GM21515 (cell line): ENCODE data around the gene DOK7.

Experiments used
- ATAC-seq: cut with Tn5 transposase; IDR thresholded peaks from one replicate; pipeline ENCODE4 v1.9.1; 2021; ENCODE audit not compliant: unreplicated experiment

Gene DOK7

DNA sequence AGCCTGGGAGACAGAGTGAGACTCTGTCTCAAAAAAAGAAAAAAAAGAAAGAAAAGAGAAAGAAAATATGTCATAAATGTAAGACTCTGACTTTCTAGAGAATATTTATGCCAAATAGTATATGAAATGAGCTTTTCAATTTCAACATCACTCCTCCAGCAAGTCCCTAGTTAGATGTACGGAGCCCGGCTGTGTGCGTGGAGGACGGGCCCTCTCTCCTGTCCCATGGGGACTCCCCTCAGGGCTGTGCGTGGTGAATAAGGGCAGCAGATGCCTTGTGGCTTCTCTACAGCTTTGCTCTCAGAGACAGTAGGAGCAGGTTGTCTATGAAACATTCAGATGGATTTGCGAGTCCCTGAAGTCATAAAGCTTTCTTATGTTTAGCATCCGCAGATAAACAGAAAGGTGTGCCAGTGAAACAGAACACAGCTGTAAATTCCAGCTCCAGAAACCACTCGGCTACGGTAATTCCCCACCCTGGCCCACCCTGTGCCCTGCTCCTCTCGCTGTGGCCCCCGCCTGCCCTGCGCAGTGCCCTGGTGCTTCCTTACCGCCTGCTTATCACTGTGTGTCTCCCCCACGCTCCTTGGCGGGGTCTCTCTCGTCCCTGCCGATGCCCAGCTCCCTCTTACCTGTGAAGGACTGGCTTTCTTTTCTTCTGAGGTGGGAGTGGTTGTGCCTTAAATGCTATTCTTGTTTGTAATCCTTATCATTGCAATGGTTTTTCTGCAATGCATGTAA is 35.2 kb upstream of the DOK7 start:
- ATAC-seq, result no peak

DNA sequence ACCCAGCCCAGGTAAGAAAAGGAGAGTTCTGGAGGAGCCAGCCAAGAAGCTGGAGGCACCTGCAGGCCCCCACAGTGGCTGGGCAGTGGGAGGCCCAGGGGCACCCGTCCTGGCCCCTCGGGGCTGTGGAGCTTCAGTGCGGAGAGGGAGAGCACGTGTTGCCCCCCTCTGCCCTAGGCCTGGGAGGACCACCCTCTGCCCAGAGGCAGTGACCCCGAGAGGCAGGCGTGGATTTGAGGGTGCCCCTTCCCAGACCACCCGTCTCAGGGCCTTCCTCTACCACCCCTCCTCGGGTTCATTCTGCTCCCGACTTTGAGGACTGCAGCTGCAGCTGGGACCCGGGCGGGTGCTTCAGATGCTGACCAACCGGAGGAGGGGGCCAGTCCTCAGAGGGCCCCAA is 33.5 kb upstream of the DOK7 start:
- ATAC-seq, result no peak

DNA sequence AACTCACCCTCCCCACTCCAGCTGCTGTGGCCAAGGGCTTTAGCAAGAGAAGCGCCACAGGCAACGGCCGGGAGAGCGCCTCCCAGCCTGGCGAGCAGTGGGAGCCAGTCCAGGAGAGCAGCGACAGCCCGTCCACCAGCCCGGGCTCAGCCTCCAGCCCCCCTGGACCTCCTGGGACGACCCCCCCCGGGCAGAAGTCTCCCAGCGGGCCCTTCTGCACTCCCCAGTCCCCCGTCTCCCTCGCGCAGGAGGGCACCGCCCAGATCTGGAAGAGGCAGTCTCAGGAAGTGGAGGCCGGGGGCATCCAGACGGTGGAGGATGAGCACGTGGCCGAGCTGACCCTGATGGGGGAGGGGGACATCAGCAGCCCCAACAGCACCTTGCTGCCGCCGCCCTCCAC is 32.6 kb upstream of the DOK7 start:
- no peak for ATAC-seq

DNA sequence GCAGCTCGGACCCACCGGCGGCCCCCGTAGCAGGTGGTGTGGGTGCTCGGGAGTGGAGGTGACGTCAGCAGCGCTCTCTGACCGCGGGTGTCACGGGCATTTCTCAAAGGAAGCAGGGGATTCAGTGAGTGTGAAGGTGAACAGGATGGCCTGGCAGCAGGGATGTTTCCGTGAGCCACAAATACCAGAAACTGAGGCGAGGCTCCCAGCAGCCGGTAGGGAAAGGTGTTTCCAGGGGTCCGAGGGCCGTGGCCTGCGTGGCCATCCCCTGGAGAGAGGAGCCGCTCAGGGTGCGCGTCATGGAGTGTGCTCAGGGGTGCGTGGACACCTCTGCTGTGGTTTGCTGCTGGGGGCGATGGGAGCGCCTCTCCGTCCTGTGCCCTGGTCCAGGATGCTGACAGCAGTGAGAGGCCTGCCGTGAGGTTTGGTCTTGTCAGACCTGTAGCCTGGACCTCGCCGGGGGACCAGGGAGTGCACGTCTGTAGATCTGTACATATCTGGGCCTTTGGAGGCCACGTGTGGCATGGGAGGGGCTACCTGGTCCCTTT is 31.6 kb upstream of the DOK7 start:
- ATAC-seq, result no peak

DNA sequence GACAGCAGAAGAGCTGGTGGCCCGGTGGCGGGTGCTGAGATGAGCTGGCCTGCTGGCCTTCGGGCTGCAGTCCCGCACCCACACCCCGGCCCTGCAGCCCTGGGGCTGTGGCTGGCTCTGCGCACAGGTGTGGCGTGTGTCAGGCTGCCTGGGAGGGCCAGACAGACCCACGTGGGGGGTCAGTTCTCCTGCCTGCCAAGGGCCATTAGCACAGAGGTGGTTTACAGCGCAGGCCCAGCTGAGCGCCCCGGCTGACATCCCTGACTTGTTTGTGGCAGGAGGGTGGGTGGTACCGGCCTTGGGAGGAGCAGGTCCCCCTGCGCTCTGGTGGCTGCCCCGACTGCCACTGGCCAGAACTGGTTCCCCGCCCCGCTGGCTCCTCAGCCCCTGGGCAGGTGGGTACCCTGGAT is 30.7 kb upstream of the DOK7 start:
- no peak for ATAC-seq

DNA sequence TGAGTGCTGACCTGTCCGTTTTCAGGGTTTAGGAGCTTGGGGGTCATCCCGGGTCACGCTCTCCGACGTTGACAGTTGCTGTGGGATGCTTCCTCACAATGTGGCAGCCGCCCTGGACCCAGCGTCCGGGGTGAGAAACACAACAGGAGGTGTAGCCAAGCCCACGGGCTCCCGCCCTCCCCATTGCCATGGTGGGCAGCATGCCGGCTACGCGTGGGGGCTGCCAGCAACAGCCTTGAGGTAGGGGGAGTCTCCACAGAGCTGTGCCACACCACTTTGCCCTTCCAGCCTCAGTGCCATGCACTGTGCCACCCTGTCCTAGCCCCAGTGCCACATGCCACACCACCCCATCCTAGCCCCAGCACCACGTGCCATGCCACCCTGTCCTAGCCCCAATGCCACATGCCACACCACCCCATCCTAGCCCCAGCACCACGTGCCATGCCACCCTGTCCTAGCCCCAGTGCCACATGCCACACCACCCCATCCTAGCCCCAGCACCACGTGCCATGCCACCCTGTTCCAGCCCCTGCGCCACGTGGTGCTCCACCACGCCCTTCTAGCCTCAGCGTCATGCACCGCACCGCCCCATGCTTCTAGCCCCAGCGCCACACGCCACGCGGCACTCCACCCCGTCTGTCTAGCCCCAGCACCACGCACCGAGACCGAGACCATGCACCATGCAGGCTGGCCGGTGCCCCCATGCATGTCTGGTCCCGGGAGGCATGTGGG is 29.8 kb upstream of the DOK7 start:
- no peak for ATAC-seq

DNA sequence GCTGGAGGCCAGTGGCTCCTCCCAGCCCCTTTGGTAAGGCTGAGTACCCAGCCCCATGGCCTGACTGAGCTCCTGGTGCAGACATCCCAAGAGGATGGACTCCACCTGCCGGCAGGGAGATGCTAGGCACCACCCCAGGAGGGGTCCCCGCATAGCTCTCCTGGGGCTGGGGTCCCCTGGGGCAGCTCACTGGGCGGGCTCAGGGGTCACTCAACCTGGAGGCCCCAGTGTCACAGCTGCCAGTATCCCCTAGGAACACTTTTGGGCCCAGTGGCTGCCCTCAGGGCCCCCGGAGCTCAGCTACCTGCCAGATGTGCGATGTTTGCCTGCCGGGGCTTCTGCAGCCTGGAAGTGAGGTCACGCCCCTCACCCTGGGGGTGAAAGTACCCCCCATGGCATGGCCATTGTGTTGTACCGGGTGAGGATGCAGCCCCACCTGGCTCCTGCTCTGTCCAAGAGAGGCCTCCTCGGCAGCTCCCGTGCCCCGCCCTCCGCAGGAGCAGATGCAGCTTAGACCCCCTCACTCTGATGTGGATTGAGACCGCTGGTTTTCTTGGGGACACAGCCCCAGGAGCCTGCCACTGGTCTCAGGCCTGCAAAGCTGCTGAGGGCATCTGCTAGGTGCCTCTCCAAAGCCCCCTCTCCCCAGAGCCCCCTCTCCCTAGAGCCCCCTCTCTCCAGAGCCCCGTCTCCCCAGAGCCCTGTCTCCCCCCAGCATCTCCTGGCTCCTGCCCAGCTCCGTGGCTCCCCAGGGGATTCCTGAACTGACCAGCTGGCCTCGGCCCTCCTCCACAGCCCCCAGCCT is 28.0 kb upstream of the DOK7 start:
- no peak for ATAC-seq

DNA sequence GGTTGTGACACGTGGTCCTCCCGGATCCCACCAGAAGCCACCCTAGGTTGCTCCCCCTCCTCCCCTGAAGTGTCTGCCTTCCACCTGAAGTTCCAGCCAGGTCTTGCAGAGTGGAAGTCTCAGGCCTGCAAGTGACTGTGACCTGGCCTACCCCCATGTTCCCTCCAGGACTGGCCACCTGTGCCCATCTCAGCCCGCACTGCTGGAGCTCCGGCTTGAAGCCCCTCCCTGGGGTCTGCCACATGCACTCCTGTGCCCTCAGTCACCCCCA is 27.5 kb upstream of the DOK7 start:
- no peak for ATAC-seq

DNA sequence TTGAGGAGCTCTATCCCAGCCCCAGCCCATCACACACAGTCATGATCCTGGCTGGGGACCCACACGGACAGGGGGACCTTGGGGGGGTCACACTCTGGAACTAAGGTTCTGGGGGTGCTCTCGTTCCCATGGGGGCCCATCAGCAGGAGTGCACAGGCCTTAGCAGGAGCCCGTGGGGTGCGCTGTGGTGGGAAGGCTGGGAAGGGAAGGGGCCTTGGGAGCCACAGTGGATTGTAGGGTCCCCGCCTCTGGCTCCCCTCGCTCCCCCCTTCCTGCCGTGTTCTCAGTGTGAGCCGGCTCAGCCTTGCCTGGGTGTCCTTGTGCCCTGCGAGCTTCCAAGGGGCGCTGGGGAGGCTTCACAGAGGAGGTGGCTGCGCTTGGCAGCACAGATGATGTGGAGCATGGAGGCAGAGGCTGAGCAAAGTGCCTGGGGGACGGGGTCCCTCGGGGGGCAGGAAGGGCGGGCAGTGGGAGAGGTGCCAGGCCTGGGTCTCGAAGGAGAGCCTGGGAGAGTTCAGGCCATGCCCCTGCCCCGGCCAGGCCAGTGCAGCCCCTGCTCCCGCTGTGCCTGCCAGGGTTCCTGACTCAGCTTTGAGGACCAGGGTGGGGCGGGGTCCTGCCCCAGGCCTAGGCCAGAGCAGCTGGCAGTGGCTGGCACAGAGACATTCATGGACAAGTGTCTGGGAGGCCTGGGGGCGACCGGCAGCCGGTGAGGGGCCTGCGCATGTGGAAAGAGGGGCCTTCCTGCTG is 26.9 kb upstream of the DOK7 start:
- no peak for ATAC-seq

DNA sequence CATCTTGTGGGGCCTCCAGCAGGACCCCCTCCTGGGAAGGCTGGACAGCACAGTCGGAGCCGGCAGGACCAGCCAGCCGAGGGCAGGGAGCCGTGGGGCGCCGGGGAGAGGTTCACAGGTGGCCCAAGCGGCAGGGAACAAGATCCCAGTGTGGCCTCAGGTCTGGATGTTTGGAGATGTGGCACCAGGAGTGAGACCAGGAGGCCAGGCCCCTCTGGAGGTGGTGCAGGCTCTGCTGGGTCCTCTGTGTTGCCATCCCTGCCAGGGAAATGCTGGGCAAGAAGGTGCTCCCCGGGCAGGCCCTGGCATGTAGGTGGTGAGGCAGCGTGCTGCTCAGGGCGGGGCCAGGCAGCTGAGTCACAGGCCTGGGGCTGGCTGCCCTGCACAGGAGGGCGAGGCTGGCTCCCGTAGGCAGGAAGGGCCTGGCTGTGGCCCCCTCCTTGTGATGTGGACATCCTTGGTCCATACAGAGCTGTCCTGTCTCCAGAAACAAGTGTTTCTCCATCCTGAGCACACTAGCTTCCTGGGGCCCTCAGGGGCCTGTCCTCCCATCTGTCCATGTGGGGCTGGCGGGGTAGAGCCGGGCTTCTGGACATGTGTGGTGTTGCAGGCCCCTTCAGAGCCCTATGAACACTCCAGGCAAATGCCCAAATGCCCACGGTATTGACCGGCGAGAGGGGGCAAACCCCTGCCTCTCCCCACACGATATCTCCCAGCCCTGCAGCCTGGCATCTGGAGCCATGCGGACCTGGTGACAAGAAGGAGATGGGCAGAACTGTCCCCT is 26.1 kb upstream of the DOK7 start:
- no peak for ATAC-seq

DNA sequence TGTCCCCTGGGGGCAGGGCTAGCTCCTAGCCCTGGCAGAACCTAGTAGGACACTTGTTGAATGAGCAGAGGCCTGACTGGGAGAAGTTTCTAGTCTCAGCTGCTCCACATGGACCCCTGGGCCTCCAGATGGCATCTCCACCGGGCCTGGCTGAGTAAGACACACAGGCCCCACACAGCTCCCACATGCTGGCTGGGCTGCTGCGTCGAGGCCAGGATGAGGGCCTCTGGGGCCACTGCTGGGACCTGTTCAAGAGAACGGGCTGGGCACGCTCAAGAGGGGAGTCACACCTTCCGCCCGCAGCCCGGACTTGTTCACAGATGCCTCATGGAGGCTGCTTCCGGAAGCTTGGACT is 25.5 kb upstream of the DOK7 start:
- ATAC-seq, result no peak

DNA sequence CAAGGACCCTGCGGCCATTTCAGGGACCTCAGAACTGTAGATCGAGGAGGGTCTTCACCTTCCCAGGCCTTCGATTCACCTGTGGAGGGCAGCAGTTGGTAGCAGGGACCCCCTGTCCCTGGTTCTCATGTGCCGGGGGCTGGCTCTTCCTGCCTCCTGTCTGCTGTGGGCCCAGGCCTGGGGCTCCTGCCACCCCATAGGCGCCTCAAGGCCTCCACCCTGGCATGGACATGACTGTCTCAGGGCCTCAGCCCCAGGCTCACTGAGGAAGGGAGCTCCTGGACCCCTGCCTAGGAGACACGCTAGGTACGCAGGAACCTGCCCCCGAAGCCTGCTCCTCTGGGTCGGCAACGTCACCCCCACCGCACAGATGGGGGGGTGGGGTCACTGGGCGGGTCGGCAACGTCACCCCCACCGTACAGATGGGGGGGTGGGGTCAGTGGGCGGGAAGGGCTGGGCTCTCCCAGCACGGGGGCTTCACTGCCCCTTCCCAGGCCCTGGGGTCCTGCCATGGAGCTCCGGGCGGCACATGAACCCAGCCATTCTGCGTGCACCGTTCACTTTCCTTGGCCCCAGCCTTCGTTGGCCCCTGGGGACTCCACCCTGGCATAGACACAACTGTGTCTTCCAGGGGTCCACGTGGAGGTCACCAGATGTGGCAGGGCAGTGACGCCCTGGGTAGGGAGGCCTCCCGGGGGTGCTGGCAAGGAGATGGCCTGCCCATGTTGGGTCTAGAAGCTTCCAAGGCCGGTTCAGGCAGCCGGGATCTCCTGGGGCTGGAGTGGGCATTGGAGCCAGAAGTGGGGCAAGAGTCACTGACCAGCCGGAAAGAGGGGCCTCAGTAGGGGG is 24.9 kb upstream of the DOK7 start:
- ATAC-seq, result no peak

DNA sequence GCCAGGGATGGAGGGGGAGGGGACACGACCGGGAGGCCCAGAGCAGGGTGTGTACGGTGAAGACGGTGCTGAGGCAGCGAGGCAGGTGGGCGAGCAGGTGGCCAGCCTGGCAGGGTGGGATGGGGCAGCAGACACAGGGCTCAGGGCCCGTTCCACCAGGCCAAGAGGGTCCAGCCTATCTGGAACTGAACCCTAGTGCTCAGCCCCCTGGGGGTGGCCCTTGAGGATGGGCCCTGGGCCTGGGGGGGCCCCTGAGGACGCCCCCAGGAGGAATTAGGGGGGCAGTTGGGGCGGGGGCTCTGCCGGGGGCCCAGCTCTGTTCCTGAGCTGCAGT is 24.3 kb upstream of the DOK7 start:
- ATAC-seq, result no peak

DNA sequence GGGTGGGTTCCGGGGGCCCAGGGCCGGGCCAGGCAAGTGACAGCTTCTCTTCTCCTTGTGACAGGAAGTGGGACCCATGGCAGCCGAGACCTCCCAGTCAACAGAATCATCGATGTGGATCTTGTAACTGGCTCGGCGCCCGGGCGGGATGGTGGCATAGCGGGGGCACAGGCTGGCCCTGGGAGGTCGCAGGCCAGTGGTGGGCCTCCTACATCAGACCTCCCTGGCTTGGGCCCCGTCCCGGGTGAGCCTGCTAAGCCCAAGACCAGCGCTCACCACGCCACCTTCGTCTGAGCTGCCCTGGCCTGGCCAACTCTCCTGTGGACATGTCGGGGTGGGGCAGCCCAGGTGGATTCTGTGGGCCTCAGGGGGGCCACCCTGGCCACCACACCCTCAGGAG is 23.7 kb upstream of the DOK7 start:
- ATAC-seq, result no peak

DNA sequence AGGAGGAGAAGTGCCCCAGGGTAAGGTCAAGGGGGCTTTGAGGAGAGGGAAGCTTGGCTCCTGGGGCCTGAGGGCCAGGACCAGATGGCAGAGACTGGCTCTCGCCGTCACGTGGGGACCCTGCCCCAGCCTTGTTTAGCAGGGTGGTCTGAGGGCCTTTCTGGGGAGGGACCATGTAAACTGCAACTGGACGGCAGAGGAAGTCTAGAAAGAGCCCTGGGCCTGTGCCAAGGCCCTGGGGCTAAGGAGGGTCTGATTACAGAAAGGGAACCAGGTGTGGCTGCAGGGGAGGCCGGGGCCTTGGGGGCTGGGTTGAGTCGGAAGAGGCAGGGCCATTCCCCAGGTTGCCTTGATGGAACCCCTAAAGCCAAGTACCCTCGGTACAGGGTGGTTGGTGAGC is 23.1 kb upstream of the DOK7 start:
- no peak for ATAC-seq

DNA sequence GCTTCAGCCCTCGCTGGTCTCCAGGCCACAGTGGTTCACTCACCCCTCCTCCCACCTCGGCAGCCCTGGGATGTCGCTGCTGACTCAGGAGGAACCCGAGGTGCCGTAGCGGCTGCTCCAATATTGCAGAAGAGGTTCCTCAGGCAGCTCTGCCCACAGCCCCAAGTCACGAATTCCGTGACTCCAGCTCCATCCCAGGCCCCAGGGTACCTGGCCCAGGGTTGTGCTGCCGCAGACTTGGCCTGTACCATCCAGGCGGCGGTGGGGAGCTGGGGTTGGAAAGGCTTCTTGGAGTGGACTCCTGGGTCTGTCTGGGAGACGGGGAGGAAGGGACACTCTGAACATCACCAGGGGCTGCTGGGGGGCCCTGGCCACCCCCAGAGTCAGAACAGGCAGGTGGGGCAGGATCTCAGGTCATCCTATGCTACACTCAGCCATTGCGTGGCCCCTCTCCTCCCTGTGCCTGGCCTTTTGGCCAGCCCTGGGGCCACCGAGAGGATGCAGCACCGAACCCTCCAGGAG is 22.1 kb upstream of the DOK7 start:
- no peak for ATAC-seq

DNA sequence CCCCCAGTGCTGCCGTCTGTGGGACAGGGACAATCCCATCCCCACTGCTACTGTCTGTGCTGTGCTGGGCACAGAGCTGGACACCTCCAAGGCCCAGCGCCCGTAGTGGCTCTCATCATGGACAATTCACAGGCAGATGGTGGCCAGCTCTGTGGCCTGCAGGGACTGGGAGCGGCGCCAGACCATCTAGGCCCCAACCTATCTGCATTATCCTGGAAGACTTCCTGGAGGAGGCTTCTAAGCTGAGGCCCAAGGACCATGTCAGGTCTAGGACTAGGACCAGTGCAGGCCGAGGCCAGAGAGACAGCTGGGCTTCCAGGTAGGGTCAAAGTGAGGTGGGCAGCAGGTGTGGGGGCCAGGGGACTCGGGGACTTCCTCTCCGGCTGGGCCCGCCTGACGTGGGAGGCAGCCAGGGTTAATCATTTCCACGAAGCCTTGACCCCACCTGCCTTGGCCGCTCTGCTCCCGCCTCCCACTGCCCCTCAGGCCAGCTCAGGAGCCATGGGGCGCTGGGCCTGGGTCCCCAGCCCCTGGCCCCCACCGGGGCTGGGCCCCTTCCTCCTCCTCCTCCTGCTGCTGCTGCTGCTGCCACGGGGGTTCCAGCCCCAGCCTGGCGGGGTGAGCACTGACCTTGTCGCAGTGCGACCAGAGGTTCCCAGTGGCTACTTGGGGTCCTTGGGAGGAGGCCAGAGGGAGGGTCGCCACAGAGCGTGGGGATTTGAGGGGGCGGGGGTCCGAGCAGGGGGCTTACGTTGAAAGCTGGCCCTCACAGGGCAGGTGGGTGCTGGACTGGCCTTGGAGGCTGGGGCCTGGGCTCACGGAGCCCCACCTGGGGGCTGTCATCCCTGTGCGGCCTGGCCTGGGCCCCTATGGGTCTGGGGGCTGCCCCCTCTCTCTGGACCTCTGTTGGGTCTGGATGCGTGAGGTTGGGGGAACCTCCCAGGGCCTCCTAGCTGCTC is 21.3 kb upstream of the DOK7 start, which contains the start of gene HGFAC:
HGFAC (plus strand) TSS at position 468 of the 959 bp plus-strand sequence; CDS start at position 502, 34 bp downstream.
- no peak for ATAC-seq

DNA sequence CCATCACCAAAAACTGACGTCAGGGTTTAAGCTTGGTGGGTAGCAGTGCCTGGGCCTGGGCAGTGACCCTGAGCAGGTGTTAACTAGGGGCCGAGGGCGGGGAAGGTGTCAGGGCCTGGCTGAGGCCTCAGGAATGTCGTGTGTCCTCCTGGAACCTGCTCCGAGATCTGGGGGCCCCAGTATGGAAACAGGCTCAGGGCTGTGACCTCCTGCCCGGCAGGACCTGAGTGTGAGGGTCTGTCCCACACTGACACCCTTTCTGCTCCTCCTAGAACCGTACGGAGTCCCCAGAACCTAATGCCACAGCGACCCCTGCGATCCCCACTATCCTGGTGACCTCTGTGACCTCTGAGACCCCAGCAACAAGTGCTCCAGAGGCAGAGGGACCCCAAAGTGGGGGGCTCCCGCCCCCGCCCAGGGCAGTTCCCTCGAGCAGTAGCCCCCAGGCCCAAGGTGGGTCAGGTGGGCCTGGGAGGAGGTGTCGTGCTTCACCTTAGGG is 20.6 kb upstream of the DOK7 start:
- ATAC-seq, result no peak
